GM19468 (cell line): Measurements from ENCODE around the gene WRAP73.

Experiments
- ATAC-seq: cut with Tn5 transposase; IDR thresholded peaks from one replicate; pipeline ENCODE4 v1.9.1; 2021; ENCODE audit warnings: mild to moderate bottlenecking, moderate library complexity, moderate number of reproducible peaks; ENCODE audit not compliant: unreplicated experiment; ENCODE audit errors: extremely low read depth

The WRAP73 gene

GRCh38 chr1:3669971-3670431, 20.1 kb upstream of the WRAP73 start:
- no peak for ATAC-seq

GRCh38 chr1:3669421-3669821, 19.5 kb upstream of the WRAP73 start:
- no peak for ATAC-seq

GRCh38 chr1:3668585-3669300, 18.8 kb upstream of the WRAP73 start:
- no peak for ATAC-seq

GRCh38 chr1:3668148-3668547, 18.2 kb upstream of the WRAP73 start:
- no peak for ATAC-seq

- no peak for ATAC-seq
Observed at GRCh38 chr1:3664700-3665375, 14.9 kb upstream of the WRAP73 start.

- no peak for ATAC-seq
Observed at GRCh38 chr1:3663999-3664699, 14.2 kb upstream of the WRAP73 start.

- ATAC-seq = no peak
Observed at GRCh38 chr1:3662080-3662671, 12.3 kb upstream of the WRAP73 start.

- ATAC-seq = no peak
Observed at GRCh38 chr1:3661631-3662030, 11.7 kb upstream of the WRAP73 start.

GRCh38 chr1:3660704-3661103, 10.8 kb upstream of the WRAP73 start:
- no peak for ATAC-seq

GRCh38 chr1:3659093-3659492, 9.2 kb upstream of the WRAP73 start:
- ATAC-seq = no peak

GRCh38 chr1:3658231-3658615, 8.3 kb upstream of the WRAP73 start:
- no peak for ATAC-seq

GRCh38 chr1:3657578-3658230, 7.8 kb upstream of the WRAP73 start:
- no peak for ATAC-seq

GRCh38 chr1:3657096-3657475, 7.2 kb upstream of the WRAP73 start:
- ATAC-seq = no peak

GRCh38 chr1:3656450-3657095, 6.7 kb upstream of the WRAP73 start:
- ATAC-seq = peak; percentile 46

- no peak for ATAC-seq
Observed at GRCh38 chr1:3654549-3655281, 4.8 kb upstream of the WRAP73 start.

- no peak for ATAC-seq
Observed at GRCh38 chr1:3653286-3653618, 3.3 kb upstream of the WRAP73 start.

- no peak for ATAC-seq
Observed at GRCh38 chr1:3652548-3653285, 2.8 kb upstream of the WRAP73 start.

- no peak for ATAC-seq
Observed at GRCh38 chr1:3651930-3652547, 2.1 kb upstream of the WRAP73 start, which contains the start of gene TP73. Gene TP73 (plus strand): TSS chr1:3652516. CDS start chr1:3682366, 29,850 bp downstream.
